ENCODE measurements around the gene KIAA0040. TPM values are rescaled to one million over a fixed set of nuclear protein-coding genes. Genes with fewer than 3 reads are reported as not detected.

Gene KIAA0040
- total RNA-seq, 1 donor from 2014 or later, result 9.7 TPM

GRCh38 chr1:175162955-175163354 lies 29.6 kb downstream of the KIAA0040 start:
- no peaks in the 10 kb centered on the region for H3K36me3 ChIP-seq (ENCODE audit: control insufficient read depth, insufficient read depth, low read length)
- no peak for TF ChIP-seq CTCF (IDR thresholded peaks at IDR 0.05; ENCODE audit: insufficient read depth, low read length, poor library complexity, severe bottlenecking)
- no peaks in the 10 kb centered on the region for H3K27me3 ChIP-seq (ENCODE audit: control insufficient read depth, insufficient read depth, low read length)
- no peak overlapping the region for H3K4me3 ChIP-seq (ENCODE audit: low read depth, low read length)
- DNase-seq (ENCODE audit: low read depth), result no peak

- TF ChIP-seq CTCF (IDR thresholded peaks at IDR 0.05; ENCODE audit: insufficient read depth, low read length, poor library complexity, severe bottlenecking), result no peak
- Histone ChIP-seq H3K27me3 (ENCODE audit: control insufficient read depth, insufficient read depth, low read length) (peaks cover 9% of the 10 kb centered on the region), H3K36me3 (ENCODE audit: control insufficient read depth, insufficient read depth, low read length) (no peaks in the 10 kb centered on the region), H3K4me3 (ENCODE audit: low read depth, low read length) (no peak overlapping the region)
- no peak for DNase-seq (ENCODE audit: low read depth)
These were observed 34.4 kb downstream of the KIAA0040 start for GRCh38 chr1:175158170-175158591.

- H3K27me3 ChIP-seq (ENCODE audit: control insufficient read depth, insufficient read depth, low read length), result peaks cover 14% of the 10 kb centered on the region
- DNase-seq (ENCODE audit: low read depth), result no peak
- TF ChIP-seq CTCF (IDR thresholded peaks at IDR 0.05; ENCODE audit: insufficient read depth, low read length, poor library complexity, severe bottlenecking), result no peak
- H3K36me3 ChIP-seq (ENCODE audit: control insufficient read depth, insufficient read depth, low read length), result no peaks in the 10 kb centered on the region
- no peak overlapping the region for H3K4me3 ChIP-seq (ENCODE audit: low read depth, low read length)
These were observed 35.4 kb downstream of the KIAA0040 start for GRCh38 chr1:175157200-175157599.

GRCh38 chr1:175155936-175156335 lies 36.6 kb downstream of the KIAA0040 start:
- Histone ChIP-seq H3K36me3 (ENCODE audit: control insufficient read depth, insufficient read depth, low read length) (no peaks in the 10 kb centered on the region), H3K27me3 (ENCODE audit: control insufficient read depth, insufficient read depth, low read length) (peaks cover 17% of the 10 kb centered on the region), H3K4me3 (ENCODE audit: low read depth, low read length) (no peak overlapping the region)
- TF ChIP-seq CTCF (IDR thresholded peaks at IDR 0.05; ENCODE audit: insufficient read depth, low read length, poor library complexity, severe bottlenecking), result no peak
- DNase-seq (ENCODE audit: low read depth), result no peak

- no peak overlapping the region for H3K4me3 ChIP-seq (ENCODE audit: low read depth, low read length)
- no peak for DNase-seq (ENCODE audit: low read depth)
- H3K36me3 ChIP-seq (ENCODE audit: control insufficient read depth, insufficient read depth, low read length), result no peaks in the 10 kb centered on the region
- peaks cover 18% of the 10 kb centered on the region for H3K27me3 ChIP-seq (ENCODE audit: control insufficient read depth, insufficient read depth, low read length)
- no peak for TF ChIP-seq CTCF (IDR thresholded peaks at IDR 0.05; ENCODE audit: insufficient read depth, low read length, poor library complexity, severe bottlenecking)
These were observed 37.1 kb downstream of the KIAA0040 start for GRCh38 chr1:175155473-175155856.

GRCh38 chr1:175154629-175155472 lies 37.7 kb downstream of the KIAA0040 start:
- TF ChIP-seq CTCF (IDR thresholded peaks at IDR 0.05; ENCODE audit: insufficient read depth, low read length, poor library complexity, severe bottlenecking), result peak; percentile 83
- H3K4me3 ChIP-seq (ENCODE audit: low read depth, low read length), result no peak overlapping the region
- H3K27me3 ChIP-seq (ENCODE audit: control insufficient read depth, insufficient read depth, low read length), result peaks cover 21% of the 10 kb centered on the region
- no peaks in the 10 kb centered on the region for H3K36me3 ChIP-seq (ENCODE audit: control insufficient read depth, insufficient read depth, low read length)
- DNase-seq (ENCODE audit: low read depth), result no peak
